HEK293 (cell line): ENCODE measurements around the gene CTRB1.

ENCODE experiments used
- CTCF ChIP-seq: fragments of 450-650 bp; formaldehyde crosslinking; IDR thresholded peaks from 2 replicates; pipeline ENCODE4 v1.5.1; 2016; ENCODE audit warnings: missing biosample characterization, missing genetic modification characterization
- ZBTB48 ChIP-seq: fragments of 450-650 bp; formaldehyde crosslinking; IDR thresholded peaks from 2 replicates; pipeline ENCODE4 v1.5.1; 2016; ENCODE audit warnings: missing biosample characterization, missing genetic modification characterization

DNA sequence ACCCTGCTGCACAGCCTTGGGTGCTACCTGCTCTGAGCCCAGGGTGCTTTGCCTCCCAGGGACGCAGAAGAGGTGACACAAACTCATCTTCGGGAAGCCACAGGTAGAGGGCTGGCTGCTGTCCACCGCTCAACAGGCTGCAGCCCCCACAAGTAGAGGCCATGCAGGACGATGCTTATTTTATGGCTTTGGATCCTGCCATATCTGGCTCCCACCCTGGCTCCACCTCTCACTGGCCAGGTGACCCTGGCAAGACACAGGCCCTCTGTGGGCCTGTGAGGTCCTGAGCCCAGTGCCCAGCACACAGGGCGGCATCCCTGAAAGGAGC lies 44.0 kb downstream of the CTRB1 start:
- TF ChIP-seq CTCF (tag by site-specific recombination), result no peak
- TF ChIP-seq ZBTB48 (tag by site-specific recombination), result no peak
